Measurements from ENCODE around the gene IL17C.

IL17C gene

GRCh38 chr16:88650749-88651275, 12.4 kb downstream of the IL17C start, which contains the start of gene CYBA:
Gene CYBA, minus strand, starts transcription at chr16:88651053. Its CDS starts 40 bp downstream, at chr16:88651013.
- H3K4me1 ChIP-seq (ENCODE audit: control extremely low read depth in 1 of 4, control insufficient read depth in 4 of 4, insufficient read depth in 4 of 4, low read length in 3 of 4) = peaks cover 0 to 42% (median 26%) of the 10 kb centered on the region in 4 experiments
- H3K9me3 ChIP-seq (ENCODE audit: control extremely low read depth in 1 of 5, control insufficient read depth in 4 of 5, insufficient read depth in 2 of 5, low read depth in 1 of 5, low read length in 4 of 5) = no peaks in the 10 kb centered on the region
- peaks cover 0 to 69% (median 19%) of the 10 kb centered on the region in 4 experiments for H3K36me3 ChIP-seq (ENCODE audit: control insufficient read depth in 4 of 4, insufficient read depth in 4 of 4, low read length in 3 of 4)
- CTCF ChIA-PET = interaction anchor here (1.5 to 1.6 kb wide), 2 partner anchors 13 to 34 kb away, joined by 3 to 4 read pairs; no protein-coding TSS in a partner anchor
- peak within 1 kb of the TSS; percentile 46 to 77 for H3K27ac ChIP-seq (ENCODE audit: insufficient read depth in 1 of 2, low read depth in 1 of 2, low read length in 2 of 2, poor library complexity in 1 of 2, severe bottlenecking in 2 of 2)
- 0% methylated on average over 34 of the region's 41 CpGs for WGBS (ENCODE audit: insufficient coverage)
- peak within 1 kb of the TSS; percentile 72 to 93 (median 89) for H3K4me3 ChIP-seq (ENCODE audit: control insufficient read depth in 1 of 7, extremely low read depth in 1 of 7, insufficient read depth in 4 of 7, low read depth in 2 of 7, low read length in 6 of 7)
- DNase-seq = peak; percentile 51 to 74 (median 71)
- no peaks in the 10 kb centered on the region for H3K27me3 ChIP-seq (replicated peaks in 2 of 5; ENCODE audit: control insufficient read depth in 4 of 5, insufficient read depth in 5 of 5, low read length in 4 of 5)
- POLR2A ChIA-PET = interaction anchor here (0.6 to 1.4 kb wide), 3 partner anchors 35 to 53 kb away, joined by 3 to 6 read pairs (median 3); no protein-coding TSS in a partner anchor

- Histone ChIP-seq H3K9me3 (ENCODE audit: control extremely low read depth in 1 of 5, control insufficient read depth in 4 of 5, insufficient read depth in 2 of 5, low read depth in 1 of 5, low read length in 4 of 5) (no peaks in the 10 kb centered on the region), H3K4me3 (ENCODE audit: control insufficient read depth in 1 of 7, extremely low read depth in 1 of 7, insufficient read depth in 4 of 7, low read depth in 2 of 7, low read length in 6 of 7) (peak overlapping the region in 6 of 7 experiments; percentile 43 to 93 (median 89)), H3K27me3 (replicated peaks in 2 of 5; ENCODE audit: control insufficient read depth in 4 of 5, insufficient read depth in 5 of 5, low read length in 4 of 5) (no peaks in the 10 kb centered on the region), H3K4me1 (ENCODE audit: control extremely low read depth in 1 of 4, control insufficient read depth in 4 of 4, insufficient read depth in 4 of 4, low read length in 3 of 4) (peaks cover 0 to 42% (median 26%) of the 10 kb centered on the region in 4 experiments), H3K27ac (ENCODE audit: insufficient read depth in 1 of 2, low read depth in 1 of 2, low read length in 2 of 2, poor library complexity in 1 of 2, severe bottlenecking in 2 of 2) (peak overlapping the region in 1 of 2 experiments; percentile 64), H3K36me3 (ENCODE audit: control insufficient read depth in 4 of 4, insufficient read depth in 4 of 4, low read length in 3 of 4) (peaks cover 0 to 69% (median 20%) of the 10 kb centered on the region in 4 experiments)
- POLR2A ChIA-PET = interaction anchor here (0.6 kb wide), 1 partner anchor 34 kb away, joined by 3 read pairs; no protein-coding TSS in a partner anchor
- CTCF ChIA-PET = interaction anchor here (1.6 kb wide), 1 partner anchor 13 kb away, joined by 4 read pairs; no protein-coding TSS in a partner anchor
- 31% methylated on average over 21 of the region's 24 CpGs for WGBS (ENCODE audit: insufficient coverage)
- DNase-seq = peak in 2 of 3 donors; percentile 55 to 58
Observed at GRCh38 chr16:88651276-88651988, 13.1 kb downstream of the IL17C start.

GRCh38 chr16:88651989-88652761, 13.8 kb downstream of the IL17C start:
- no peaks in the 10 kb centered on the region for H3K9me3 ChIP-seq (ENCODE audit: control extremely low read depth in 1 of 5, control insufficient read depth in 4 of 5, insufficient read depth in 2 of 5, low read depth in 1 of 5, low read length in 4 of 5)
- H3K27me3 ChIP-seq (replicated peaks in 2 of 5; ENCODE audit: control insufficient read depth in 4 of 5, insufficient read depth in 5 of 5, low read length in 4 of 5) = no peaks in the 10 kb centered on the region
- CTCF ChIA-PET = interaction anchor here (1.1 to 1.6 kb wide), 2 partner anchors 12 to 20 kb away, joined by 3 to 4 read pairs; no protein-coding TSS in a partner anchor
- DNase-seq = no peak
- peaks cover 0 to 42% (median 26%) of the 10 kb centered on the region in 4 experiments for H3K4me1 ChIP-seq (ENCODE audit: control extremely low read depth in 1 of 4, control insufficient read depth in 4 of 4, insufficient read depth in 4 of 4, low read length in 3 of 4)
- no peak overlapping the region for H3K27ac ChIP-seq (ENCODE audit: insufficient read depth in 1 of 2, low read depth in 1 of 2, low read length in 2 of 2, poor library complexity in 1 of 2, severe bottlenecking in 2 of 2)
- 87% methylated on average over 25 of the region's 29 CpGs for WGBS (ENCODE audit: insufficient coverage)
- peak overlapping the region in 1 of 7 experiments; percentile 89 for H3K4me3 ChIP-seq (ENCODE audit: control insufficient read depth in 1 of 7, extremely low read depth in 1 of 7, insufficient read depth in 4 of 7, low read depth in 2 of 7, low read length in 6 of 7)
- H3K36me3 ChIP-seq (ENCODE audit: control insufficient read depth in 4 of 4, insufficient read depth in 4 of 4, low read length in 3 of 4) = peaks cover 0 to 70% (median 19%) of the 10 kb centered on the region in 4 experiments
- POLR2A ChIA-PET = no interaction called here

- no peak overlapping the region for H3K4me3 ChIP-seq (ENCODE audit: control insufficient read depth in 1 of 7, extremely low read depth in 1 of 7, insufficient read depth in 4 of 7, low read depth in 2 of 7, low read length in 6 of 7)
- DNase-seq = no peak
- no peaks in the 10 kb centered on the region for H3K9me3 ChIP-seq (ENCODE audit: control extremely low read depth in 1 of 5, control insufficient read depth in 4 of 5, insufficient read depth in 2 of 5, low read depth in 1 of 5, low read length in 4 of 5)
- H3K36me3 ChIP-seq (ENCODE audit: control insufficient read depth in 4 of 4, insufficient read depth in 4 of 4, low read length in 3 of 4) = peaks cover 0 to 75% (median 22%) of the 10 kb centered on the region in 4 experiments
- POLR2A ChIA-PET = no interaction called here
- 100% methylated on average over 5 of the region's 8 CpGs for WGBS (ENCODE audit: insufficient coverage)
- H3K27ac ChIP-seq (ENCODE audit: insufficient read depth in 1 of 2, low read depth in 1 of 2, low read length in 2 of 2, poor library complexity in 1 of 2, severe bottlenecking in 2 of 2) = no peak overlapping the region
- CTCF ChIA-PET = interaction anchor here (1.1 kb wide), 1 partner anchor 20 kb away, joined by 3 read pairs; no protein-coding TSS in a partner anchor
- H3K27me3 ChIP-seq (replicated peaks in 2 of 5; ENCODE audit: control insufficient read depth in 4 of 5, insufficient read depth in 5 of 5, low read length in 4 of 5) = no peaks in the 10 kb centered on the region
- peaks cover 0 to 38% (median 26%) of the 10 kb centered on the region in 4 experiments for H3K4me1 ChIP-seq (ENCODE audit: control extremely low read depth in 1 of 4, control insufficient read depth in 4 of 4, insufficient read depth in 4 of 4, low read length in 3 of 4)
Observed at GRCh38 chr16:88652762-88653063, 14.3 kb downstream of the IL17C start.

GRCh38 chr16:88653101-88653500, 14.7 kb downstream of the IL17C start:
- H3K4me1 ChIP-seq (ENCODE audit: control extremely low read depth in 1 of 4, control insufficient read depth in 4 of 4, insufficient read depth in 4 of 4, low read length in 3 of 4) = peaks cover 0 to 36% (median 24%) of the 10 kb centered on the region in 4 experiments
- no peak overlapping the region for H3K27ac ChIP-seq (ENCODE audit: insufficient read depth in 1 of 2, low read depth in 1 of 2, low read length in 2 of 2, poor library complexity in 1 of 2, severe bottlenecking in 2 of 2)
- WGBS (ENCODE audit: insufficient coverage) = 98% methylated on average over 12 of the region's 13 CpGs
- H3K27me3 ChIP-seq (replicated peaks in 2 of 5; ENCODE audit: control insufficient read depth in 4 of 5, insufficient read depth in 5 of 5, low read length in 4 of 5) = no peaks in the 10 kb centered on the region
- DNase-seq = no peak
- no peak overlapping the region for H3K4me3 ChIP-seq (ENCODE audit: control insufficient read depth in 1 of 7, extremely low read depth in 1 of 7, insufficient read depth in 4 of 7, low read depth in 2 of 7, low read length in 6 of 7)
- POLR2A ChIA-PET = no interaction called here
- H3K36me3 ChIP-seq (ENCODE audit: control insufficient read depth in 4 of 4, insufficient read depth in 4 of 4, low read length in 3 of 4) = peaks cover 0 to 77% (median 24%) of the 10 kb centered on the region in 4 experiments
- CTCF ChIA-PET = interaction anchor here (1.1 kb wide), 1 partner anchor 19 kb away, joined by 3 read pairs; no protein-coding TSS in a partner anchor
- H3K9me3 ChIP-seq (ENCODE audit: control extremely low read depth in 1 of 5, control insufficient read depth in 4 of 5, insufficient read depth in 2 of 5, low read depth in 1 of 5, low read length in 4 of 5) = no peaks in the 10 kb centered on the region

GRCh38 chr16:88653596-88654362, 15.4 kb downstream of the IL17C start:
- no peak for DNase-seq
- no peaks in the 10 kb centered on the region for H3K9me3 ChIP-seq (ENCODE audit: control extremely low read depth in 1 of 5, control insufficient read depth in 4 of 5, insufficient read depth in 2 of 5, low read depth in 1 of 5, low read length in 4 of 5)
- POLR2A ChIA-PET = interaction anchor here (0.7 kb wide), 1 partner anchor 38 kb away, joined by 3 read pairs; no protein-coding TSS in a partner anchor
- CTCF ChIA-PET = no interaction called here
- no peaks in the 10 kb centered on the region for H3K27me3 ChIP-seq (replicated peaks in 2 of 5; ENCODE audit: control insufficient read depth in 4 of 5, insufficient read depth in 5 of 5, low read length in 4 of 5)
- H3K4me3 ChIP-seq (ENCODE audit: control insufficient read depth in 1 of 7, extremely low read depth in 1 of 7, insufficient read depth in 4 of 7, low read depth in 2 of 7, low read length in 6 of 7) = no peak overlapping the region
- peaks cover 0 to 81% (median 27%) of the 10 kb centered on the region in 4 experiments for H3K36me3 ChIP-seq (ENCODE audit: control insufficient read depth in 4 of 4, insufficient read depth in 4 of 4, low read length in 3 of 4)
- peaks cover 0 to 34% (median 23%) of the 10 kb centered on the region in 4 experiments for H3K4me1 ChIP-seq (ENCODE audit: control extremely low read depth in 1 of 4, control insufficient read depth in 4 of 4, insufficient read depth in 4 of 4, low read length in 3 of 4)
- 94% methylated on average over 29 of the region's 32 CpGs for WGBS (ENCODE audit: insufficient coverage)
- no peak overlapping the region for H3K27ac ChIP-seq (ENCODE audit: insufficient read depth in 1 of 2, low read depth in 1 of 2, low read length in 2 of 2, poor library complexity in 1 of 2, severe bottlenecking in 2 of 2)
